Stimulated activated CD8-positive, alpha-beta memory T cell treated with anti-CD3 and anti-CD28 coated beads, Interleukin-2, amount 100 ng/mL, for 48 hours (primary cell): ENCODE data around the gene CDR2.
"Not testable (repeated sequence)": the region's sequence is repeated elsewhere in the genome, so short reads cannot be mapped to it uniquely, and the experiment has no call there.

ENCODE experiments used
- DNase-seq, 2 donors: peaks; one replicate each; pipeline ENCODE4 v3.0.0-alpha.2; 2020; ENCODE audit warnings: low read depth in 2 of 2

CDR2 gene

DNA sequence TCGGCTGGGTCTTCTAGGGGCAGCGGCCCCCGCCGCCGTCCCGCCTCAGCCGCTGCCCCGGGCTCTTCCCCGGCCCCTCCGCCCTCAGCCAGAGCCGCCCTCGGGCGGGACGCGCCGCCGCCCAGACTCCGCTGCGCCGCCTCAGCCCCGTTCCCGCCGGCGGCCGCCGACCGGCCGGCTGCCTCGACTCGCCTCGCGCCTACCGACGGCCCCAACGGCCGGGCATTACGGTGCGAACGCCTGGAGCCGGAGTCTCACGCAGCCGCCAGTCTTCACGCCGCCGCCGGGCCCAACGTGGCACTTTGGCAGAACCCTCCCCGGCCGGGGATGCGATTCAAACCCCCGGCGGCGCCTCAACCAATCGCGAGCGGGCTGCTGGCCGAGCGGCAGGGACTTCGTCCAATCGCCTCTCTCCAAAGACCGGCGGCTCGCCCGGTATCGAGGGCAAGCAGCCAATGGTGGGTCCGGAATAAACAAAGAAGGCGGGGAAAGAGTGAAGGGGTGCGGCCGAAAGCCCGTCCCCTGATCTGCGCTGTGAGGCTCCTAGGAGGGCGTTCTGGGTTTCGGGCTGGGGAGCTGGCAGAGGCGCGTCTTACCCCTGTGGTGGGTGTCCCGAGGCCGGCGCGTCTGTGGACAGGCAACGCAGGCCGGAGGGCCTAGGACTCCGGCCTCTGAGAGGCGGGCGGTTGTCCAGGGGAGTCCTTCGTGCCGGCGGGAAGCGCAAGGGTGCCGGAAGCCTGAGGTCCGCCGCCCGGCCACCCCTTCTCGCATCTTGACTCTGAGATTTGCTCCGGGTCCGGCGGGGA, at the start of gene CDR2:
CDR2 (minus strand) TSS at position 309 of the 806 bp plus-strand sequence. CDS start 310 bp downstream, outside the sequence.
- DNase-seq = peak; percentile 95 to 96

DNA sequence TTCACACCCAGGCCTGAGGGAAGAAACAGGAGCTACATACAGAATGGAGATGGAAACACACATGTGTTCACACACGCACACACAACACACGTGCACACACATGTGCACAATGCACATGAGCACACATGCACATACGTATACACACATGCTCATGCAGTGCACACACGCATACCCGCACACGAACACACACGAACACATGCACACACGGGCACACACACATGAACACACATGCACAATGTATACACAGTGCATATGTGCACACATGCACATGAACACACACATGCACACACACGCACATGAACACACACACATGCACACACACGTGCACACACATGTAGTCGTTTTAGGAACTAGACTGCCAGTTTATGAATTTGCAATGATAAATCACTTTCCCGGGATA, 49.3 kb upstream of the CDR2 start:
- DNase-seq = no peak

DNA sequence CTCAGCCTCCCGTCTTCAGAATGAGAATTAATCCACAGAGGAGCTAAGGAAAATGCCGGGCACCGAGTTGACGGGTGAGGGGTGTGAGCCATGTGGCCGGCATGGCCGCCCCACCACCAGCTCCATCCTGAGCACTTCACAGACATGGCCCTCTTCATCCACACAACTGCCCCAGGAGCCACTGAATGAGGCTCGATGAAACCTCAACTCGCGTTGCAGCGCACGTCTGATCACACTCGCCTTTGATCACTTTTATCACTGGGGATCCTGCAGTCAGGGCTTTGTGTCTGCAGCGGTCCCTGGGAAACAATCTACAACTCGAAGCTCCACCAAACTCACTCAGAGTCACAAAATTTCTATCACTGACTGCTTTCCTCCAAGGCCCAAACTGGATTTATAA, 46.7 kb upstream of the CDR2 start:
- DNase-seq = no peak

DNA sequence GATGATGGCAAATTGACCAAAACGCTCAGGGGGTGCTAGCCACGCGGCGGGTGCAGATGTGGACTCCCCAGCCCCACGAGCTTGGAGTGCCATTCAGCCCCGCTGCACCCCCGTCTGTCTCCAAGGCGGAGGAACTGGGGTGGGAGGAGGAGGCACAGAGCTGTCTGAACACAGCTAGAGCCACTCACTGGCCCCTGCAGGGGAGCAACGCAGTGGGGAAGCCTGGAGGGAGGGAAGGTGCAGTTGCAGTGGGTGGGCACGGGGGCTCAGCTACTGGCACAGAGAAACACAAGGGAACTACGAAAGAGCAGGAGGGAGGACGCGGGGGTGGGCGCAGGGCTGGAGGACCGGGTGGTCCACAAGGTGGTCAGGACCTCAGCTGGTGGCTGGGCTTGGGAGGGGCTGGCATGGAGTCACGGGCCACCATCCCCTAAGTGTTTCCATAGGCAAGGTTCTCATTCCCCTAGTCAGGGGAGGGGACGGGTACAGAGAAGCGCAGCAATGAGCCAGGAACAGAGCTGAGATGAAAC, 46.3 kb upstream of the CDR2 start:
- DNase-seq = no peak

DNA sequence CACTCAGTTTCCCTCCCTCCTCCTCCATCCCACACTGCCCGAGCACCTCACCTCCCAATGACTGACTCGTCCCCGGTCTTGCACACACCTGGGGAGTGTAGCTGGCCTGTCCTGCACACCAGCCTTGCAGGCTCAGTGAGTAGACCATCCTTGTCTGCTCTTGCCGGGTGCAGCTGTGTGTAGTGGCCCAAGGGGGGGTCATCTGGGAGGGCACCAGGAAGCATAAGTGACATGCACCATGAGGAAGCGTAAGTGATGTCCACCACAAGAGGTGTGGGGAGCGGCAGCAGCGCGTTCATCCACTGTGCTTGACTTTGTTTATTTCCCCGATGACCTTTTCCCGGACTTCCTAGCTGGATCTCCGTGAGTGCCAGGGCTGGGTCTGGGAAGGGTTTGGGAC, 45.5 kb upstream of the CDR2 start:
- no peak for DNase-seq

DNA sequence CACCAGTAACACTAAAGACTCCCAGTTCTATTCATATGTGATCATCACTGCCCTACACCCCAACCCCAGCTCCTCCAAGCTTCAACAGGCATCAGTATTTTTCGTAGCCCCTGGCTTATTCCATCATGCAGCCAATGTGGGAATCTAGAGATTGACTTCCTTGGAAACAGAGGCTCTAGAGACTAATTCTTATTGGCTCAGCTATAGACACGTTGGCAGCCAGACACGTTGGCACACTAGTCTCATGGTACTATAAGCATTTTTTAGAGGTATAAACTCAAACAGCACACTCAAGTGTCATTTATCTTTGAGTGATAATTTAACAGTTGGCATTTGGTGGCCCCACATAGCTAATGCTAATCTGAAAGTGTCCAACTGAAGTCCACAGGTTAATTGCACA, 44.4 kb upstream of the CDR2 start:
- DNase-seq = no peak

DNA sequence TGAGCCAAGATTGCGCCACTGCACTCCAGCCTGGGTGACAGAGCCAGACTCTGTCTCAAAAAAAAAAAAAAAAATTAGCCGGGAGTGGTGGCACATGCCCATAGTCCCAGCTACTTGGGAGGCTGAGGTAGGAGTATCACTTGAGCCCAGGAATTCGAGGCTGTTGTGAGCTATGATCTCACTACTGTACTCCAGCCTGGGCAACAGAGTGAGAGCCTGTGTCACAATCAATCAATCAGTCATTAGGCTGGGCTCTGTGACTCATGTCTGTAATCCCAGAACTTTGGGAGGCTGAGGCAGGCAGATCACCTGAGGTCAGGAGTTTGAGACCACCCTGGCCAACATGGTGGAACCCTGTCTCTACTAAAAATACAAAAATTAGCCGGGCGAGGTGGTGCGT, 43.4 kb upstream of the CDR2 start:
- not testable (repeated sequence) for DNase-seq

DNA sequence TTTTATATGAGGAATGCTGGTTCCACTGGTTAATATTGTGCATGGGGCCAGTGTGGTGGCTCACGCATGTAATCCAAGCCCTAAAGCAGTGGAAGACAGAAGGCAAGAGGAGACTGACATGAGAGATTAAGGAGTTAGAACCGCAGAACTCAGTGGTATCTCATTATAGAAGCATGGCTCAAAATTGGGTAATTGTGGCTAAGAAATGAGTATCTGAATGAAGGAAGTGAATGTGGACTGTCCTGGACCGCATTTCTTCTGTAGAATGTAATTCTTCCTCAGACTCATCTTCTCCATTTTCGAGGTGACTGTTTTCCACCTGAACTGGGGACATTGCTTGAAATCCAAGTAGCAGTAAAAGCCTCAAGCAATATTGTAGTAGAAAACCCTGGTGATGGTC, 42.6 kb upstream of the CDR2 start:
- DNase-seq = no peak

DNA sequence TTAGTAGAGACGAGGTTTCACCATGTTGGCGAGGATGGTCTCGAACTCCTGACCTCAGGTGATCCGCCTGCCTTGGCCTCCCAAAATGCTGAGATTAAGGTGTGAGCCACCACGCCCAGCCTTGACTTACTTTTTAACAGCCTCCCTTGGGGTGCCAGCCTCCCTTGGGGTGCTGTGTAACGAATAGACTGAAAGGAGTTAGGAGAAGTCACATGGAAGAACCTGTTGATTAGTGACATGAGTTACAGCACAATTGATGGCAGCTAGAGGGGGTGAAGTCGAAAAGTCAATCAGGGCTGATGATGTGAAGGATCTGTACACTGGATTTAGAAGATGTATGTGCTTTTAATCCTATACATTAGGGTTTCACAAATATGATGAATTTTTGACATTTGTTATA, 39.4 kb upstream of the CDR2 start:
- no peak for DNase-seq

DNA sequence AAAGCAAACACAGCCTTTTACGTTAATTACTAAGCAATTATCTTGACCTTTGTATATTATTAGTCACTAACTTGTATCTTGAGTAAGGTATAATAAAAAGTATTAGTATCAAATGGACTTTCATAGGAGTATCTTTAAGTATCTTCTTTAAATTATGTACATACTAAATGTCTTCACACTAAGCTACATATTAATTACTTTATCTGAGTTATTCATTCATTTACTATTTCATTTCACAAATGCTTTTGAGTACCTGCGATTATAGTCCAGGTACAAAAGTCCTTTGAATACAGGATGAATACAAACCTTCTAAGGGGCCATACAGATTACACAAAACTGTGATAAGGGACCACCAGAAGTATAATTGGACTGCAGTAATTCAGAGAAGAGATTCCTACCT, 33.1 kb upstream of the CDR2 start:
- DNase-seq = no peak

DNA sequence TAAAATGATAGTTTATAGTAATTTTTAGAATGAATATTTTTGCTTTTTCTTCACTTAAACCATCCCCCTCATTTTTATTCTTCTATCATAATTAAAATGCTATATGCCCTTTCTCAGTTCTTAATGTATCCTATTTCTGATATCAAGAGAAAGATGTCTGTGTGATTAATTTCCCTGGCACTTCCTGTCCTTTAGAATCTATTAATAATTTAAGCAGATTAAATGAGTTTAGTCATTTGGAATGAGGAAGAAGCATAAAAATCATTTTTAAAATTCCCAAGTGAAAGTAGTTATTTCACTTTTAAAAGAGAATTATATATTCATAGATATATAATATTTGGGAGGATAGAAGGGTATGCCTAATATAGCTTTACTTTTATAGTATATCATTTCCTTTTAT, 27.8 kb upstream of the CDR2 start:
- no peak for DNase-seq

DNA sequence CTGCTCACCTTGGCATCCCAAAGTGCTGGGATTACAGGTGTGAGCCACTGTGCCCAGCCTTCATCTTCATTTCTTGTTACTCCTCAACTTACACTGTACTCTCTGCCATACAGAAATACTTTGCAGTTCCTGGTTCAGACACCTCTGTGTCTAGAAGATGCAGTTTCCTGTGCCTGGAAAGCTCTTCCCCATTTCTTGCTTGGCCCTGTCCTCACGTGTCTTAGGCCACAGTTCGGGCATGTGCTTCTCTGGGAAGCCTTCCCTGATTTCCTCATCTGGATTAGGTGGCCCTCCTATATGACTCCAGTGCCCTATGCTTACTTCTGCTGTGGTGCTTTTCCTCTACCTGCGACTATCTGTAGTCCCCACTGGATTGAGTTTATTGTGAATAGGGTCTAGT, 26.5 kb upstream of the CDR2 start:
- no peak for DNase-seq

DNA sequence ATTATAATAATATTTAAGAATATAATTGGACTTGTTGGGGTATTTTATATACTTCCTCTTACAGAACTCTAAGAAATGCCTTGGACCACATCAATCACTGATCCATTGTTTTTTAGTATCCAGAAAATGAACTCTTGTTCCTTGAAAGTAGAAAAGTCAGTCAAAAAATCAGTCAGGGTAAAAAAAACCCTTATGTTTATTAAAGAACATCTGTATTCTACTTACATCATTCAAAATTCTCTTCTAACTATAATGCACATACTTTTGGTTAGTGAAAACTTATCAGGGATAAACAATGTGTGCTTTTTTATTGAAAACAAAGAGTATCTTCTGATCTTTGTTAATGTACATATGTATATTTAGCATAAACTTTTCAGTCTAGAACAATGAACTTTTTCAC, 23.5 kb upstream of the CDR2 start:
- DNase-seq = no peak

DNA sequence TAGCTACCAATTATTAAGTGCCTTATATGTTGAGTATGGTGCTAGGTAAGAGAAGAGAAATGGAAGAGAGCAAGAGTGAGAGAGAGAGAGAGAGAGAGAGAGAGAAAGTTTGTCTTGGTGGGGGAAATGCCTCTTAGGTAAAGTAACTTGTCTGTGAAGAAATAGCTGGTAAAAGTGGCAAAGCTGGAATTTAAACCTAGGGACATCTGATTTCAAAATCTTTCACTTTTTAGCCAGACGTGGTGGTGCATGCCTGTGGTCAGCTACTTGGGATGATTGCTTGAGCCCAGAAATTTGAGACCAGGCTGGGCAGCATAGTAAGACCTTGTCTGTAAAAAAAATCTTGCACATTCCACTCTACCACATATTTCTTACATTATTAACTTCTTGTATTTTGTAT, 23.0 kb upstream of the CDR2 start:
- no peak for DNase-seq

DNA sequence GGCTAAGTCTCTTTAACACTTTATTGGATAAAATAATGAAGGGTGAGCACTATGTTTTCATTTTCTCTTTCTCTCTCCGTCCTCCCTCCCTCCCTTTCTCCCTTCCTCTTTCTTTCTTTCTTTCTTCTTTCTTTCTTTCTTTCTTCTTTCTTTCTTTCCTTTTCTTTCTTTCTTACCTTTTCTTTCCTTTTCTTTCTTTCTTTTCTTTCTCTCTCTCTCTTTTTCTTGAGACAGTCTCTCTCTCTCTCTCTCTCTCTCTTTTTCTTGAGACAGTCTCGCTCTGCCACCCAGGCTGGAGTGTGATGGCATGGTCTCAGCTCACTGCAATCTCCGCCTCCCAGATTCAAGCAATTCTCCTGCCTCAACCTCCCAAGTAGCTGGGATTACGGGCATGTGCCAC, 21.5 kb upstream of the CDR2 start:
- no peak for DNase-seq

DNA sequence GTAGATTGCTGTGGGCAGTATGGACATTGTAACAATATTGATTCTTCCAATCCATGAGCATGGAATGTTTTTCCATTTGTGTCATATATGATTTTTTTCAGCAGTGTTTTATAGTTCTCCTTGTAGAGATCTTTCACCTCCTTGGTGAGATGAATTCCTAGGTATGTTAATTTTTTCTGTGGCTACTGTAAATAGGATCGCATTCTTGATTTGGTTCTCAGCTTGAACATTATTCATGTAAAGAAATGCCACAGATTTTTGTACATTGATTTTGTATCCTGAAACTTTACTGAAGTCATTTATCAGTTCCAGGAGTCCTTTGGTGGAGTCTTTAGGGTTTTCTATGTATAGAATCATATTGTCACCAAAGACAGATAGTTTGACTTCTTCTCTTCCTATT, 19.7 kb upstream of the CDR2 start:
- DNase-seq = no peak

DNA sequence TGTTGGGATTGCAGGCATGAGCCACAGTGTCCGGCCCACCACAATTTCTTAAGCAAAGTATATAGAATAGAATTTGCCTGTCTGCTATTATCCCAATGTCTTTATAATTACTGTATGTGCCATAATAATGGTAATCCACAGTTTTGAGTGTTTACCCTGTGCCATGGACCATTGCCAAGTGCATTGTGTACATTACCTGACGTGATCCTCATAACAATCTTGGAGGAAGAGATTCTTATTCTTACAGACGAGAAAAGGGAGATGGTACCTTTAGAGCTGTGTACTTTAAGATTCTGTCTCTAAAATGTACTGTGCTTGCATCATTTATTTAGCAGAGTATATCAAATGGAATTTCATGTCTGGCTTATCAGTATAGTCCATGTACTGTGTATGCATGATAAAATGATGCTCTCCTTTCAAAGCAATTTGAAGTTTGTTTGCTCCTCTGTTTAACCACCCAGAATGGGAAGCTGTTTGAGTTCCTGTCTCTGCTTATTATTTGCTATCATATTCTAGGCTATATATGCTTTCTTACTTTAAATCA, 13.8 kb upstream of the CDR2 start:
- DNase-seq = no peak

DNA sequence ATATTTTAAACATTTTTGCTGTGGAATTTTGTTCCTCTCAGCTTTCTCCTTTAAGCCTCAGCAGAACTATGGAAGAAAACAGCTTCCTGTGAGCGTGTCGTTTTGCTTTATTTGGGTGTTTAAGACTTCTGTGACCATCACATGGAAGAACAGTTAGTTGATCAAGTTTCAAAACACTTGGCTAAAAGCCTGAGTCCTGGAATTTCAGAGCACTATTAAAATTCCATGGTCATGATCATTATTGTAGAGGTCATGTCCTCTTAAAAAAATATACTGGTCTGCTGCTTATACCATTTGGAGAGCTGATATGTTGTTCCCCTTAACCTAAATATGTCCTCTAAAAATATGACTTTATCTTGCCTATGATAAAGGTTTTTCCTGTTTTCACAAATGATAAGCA, 12.6 kb upstream of the CDR2 start:
- DNase-seq = no peak

DNA sequence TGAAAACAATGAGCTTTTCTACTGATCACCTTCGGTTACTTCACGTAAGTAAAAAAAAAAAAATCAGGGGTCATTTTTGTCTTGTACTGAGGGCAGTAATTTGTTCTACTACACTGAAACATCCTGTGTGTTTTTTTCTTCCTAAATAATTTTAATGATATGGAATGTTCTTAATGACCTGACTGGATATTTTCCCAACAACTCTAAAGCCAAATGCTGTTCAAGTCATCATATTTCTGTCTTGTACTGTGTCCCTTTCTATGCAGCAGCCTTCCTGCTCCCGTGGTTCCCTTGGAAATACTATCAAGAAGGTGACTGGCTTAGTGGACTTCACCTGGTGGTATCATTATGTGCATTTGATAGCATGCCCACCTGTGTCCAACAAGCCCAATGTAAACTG, 10.8 kb upstream of the CDR2 start:
- no peak for DNase-seq

DNA sequence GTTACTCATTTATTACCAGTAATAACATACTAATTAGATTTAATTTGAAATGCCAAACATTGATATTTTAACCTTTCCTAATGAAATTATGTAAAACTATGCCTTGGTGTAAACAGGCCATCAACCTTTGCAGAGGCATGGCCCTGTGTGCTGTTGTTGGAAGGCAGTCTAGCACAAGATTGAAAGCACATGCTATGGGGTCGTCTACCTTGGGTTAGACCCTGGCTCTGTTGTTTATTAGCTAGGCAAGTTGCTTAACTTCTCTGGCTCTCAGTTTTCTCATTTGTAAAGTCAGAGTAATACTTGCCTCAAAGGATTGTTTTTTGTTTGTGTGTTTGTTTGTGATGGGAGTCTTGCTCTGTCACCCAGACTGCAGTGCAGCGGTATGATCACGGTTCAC, 9.4 kb upstream of the CDR2 start:
- DNase-seq = no peak

DNA sequence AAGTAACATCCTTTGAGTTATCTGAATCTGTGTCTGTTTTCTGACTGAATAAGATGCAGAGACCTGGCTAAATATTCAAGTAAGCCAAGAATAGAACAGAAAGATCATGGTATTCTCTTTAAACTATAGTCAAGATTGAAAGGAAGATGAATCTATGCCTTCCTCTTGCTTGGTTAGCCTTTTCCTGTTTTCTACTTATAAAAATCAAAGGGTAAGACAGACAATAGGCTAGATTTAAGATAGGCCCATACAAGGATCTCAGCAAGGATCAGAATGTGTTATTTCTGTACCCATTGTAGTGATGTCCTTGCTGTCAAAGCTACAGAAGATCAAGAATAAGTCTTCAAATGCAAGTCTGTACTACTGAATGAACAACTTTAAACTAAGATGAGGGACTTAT, 7.0 kb upstream of the CDR2 start:
- no peak for DNase-seq

DNA sequence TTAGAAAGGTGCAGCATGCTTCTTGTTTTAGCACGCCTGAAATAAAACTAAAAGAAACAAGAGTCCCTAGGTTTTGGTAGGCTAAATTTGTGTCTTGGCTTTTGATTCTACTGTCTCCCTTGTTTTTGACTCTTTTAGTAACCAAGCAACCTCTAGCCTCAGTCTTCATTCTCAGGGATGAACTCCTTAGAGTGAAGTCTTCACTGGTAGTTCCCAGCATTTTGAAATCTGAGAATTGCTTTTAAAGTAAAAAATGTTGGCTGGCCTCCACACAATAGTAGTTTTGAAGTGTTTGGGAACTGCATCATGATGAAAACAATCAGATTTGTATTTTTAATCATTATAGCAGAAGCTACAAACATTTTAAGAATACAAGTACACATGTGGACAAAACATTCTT, 6.1 kb upstream of the CDR2 start:
- no peak for DNase-seq

DNA sequence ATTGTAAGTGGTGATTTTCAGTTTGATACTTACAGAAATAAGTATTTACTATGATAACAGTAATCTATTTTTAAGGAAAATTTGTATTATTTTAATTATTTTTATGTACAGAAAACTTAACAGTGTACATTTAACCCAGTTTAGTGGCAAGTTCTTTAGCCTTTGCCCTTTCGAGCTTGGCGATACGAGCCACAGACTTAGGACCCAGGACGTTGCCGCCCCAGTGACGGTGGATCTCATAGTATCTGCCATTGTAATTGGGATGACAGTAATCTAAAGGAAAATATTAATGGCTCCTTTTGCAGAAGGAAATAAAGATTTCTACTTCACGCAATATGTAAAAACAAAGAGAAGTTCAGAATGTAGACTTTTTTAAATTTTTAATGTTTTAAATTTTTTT, 5.2 kb upstream of the CDR2 start:
- DNase-seq = no peak
